K562 treated with DMSO at 1 percent for 12 hours (cell line): Measurements from ENCODE around the gene SPATA3. TPM values are rescaled to one million over a fixed set of nuclear protein-coding genes. Genes with fewer than 3 reads are reported as not detected.

Experiments
- total RNA-seq: library from RNA; unstranded; fragments of 300-600 nt; gene quantifications from 2 replicates; pipeline ENCODE4 v1.2.3, GENCODE V29; 2022; ENCODE audit not compliant: insufficient read depth

SPATA3 gene
- not detected in 2 replicates for total RNA-seq

GRCh38 chr2:230995821-230996220, at the start of gene SPATA3:
TSS of gene SPATA3 (plus strand) at chr2:230996121. CDS start at chr2:230996234, 113 bp downstream.

DNA sequence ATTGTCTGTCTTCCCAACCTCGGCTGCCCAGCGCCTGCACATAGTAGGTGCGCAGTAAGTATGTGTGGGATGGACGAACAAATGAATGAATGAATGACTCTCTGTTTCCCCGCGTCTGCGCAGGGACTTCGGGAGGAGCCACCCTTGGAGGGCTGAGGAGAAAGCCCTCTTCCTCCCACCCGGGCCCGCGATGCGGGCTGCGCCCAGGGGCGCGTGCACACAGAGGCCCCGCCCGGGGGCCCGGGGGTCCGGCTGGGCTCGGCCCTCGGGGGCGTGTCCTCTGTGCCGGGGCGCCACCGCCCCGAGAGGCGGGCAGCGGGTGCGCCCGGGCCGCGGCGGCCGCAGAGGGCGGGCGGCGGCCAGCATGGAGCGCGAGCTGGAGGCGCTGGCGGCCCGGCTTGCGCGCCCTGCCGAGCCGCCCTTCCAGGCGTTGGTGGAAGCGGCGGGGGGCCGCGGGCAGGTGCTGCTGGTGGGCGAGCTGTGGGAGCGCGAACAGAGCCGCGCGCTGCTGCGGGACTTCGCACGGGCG, 41.3 kb downstream of the SPATA3 start, which contains the start of gene C2orf72:
TSS of gene C2orf72 (plus strand) at position 322 of the 529 bp plus-strand sequence. CDS start at position 365, 43 bp downstream.

GRCh38 chr2:231056453-231057416, 60.8 kb downstream of the SPATA3 start, which contains the start of gene PSMD1:
TSS of gene PSMD1 (plus strand) at chr2:231056867. CDS start at chr2:231057026, 159 bp downstream.

Other genes with a start within 250 kb of the SPATA3 start
- 57.6 and 68.2 TPM in 2 replicates for gene ITM2C, start 131.2 kb upstream of the SPATA3 start, total RNA-seq
- 0.26 TPM in 1 of 2 replicates, not detected in the other for gene GPR55, start 70.9 kb upstream of the SPATA3 start, total RNA-seq
- not detected in 2 replicates for gene C2orf72, start 41.4 kb downstream of the SPATA3 start, total RNA-seq
- 60.4 and 77.8 TPM in 2 replicates for gene PSMD1, start 60.7 kb downstream of the SPATA3 start, total RNA-seq
- gene HTR2B, start 128.9 kb downstream of the SPATA3 start, total RNA-seq = not detected in 2 replicates
- gene ARMC9, start 202.5 kb downstream of the SPATA3 start, total RNA-seq = 2.2 and 5.1 TPM in 2 replicates